HepG2 (cell line): Measurements from ENCODE around the gene PKNOX2. TPM values are rescaled to one million over a fixed set of nuclear protein-coding genes. Genes with fewer than 3 reads are reported as not detected.

Experiments
- EP300 ChIP-seq, 3 experiments: sonication (generic) in 1 of 3; formaldehyde crosslinking in 1 of 3; IDR thresholded peaks; 2 replicates each; pipeline versions ENCODE4 v1.5.1 to v1.6.1; 2011 to 2020; ENCODE audit warnings: low read depth in 2 of 3, low read length in 2 of 3, borderline replicate concordance in 1 of 3, improper control_type of control experiment in 1 of 3, mild to moderate bottlenecking in 1 of 3, missing genetic modification reagents in 1 of 3, moderate library complexity in 1 of 3
- NFE2L1 ChIP-seq: sonication (generic); formaldehyde crosslinking; IDR thresholded peaks from 2 replicates; pipeline ENCODE4 v1.4.0; 2020; ENCODE audit warnings: missing genetic modification reagents, mild to moderate bottlenecking, borderline replicate concordance
- NR2C2 ChIP-seq: sonication (generic); formaldehyde crosslinking; IDR thresholded peaks from 2 replicates; pipeline ENCODE4 v1.4.0; 2020; ENCODE audit warnings: missing genetic modification reagents, mild to moderate bottlenecking, moderate library complexity, borderline replicate concordance
- NR2F2 ChIP-seq: IDR thresholded peaks from 2 replicates; pipeline ENCODE4 v1.6.1; 2012; ENCODE audit warnings: low read depth, inconsistent platforms, borderline replicate concordance
- NR2F6 ChIP-seq, 2 experiments: IDR thresholded peaks; 2 replicates each; pipeline ENCODE4 v1.6.1; 2016; ENCODE audit warnings: antibody characterized with exemption in 1 of 2, mild to moderate bottlenecking in 1 of 2
- PHF20 ChIP-seq: sonication (generic); formaldehyde crosslinking; IDR thresholded peaks from 2 replicates; pipeline ENCODE4 v1.5.0; 2020; ENCODE audit warnings: mild to moderate bottlenecking, missing genetic modification reagents
- RELA ChIP-seq: sonication (generic); formaldehyde crosslinking; IDR thresholded peaks from 2 replicates; pipeline ENCODE4 v1.4.0; 2020; ENCODE audit warnings: missing genetic modification reagents
- RFX3 ChIP-seq: IDR thresholded peaks from 2 replicates; pipeline ENCODE4 v1.6.1; 2016; ENCODE audit warnings: missing biosample characterization, missing genetic modification reagents
- STAG1 ChIP-seq: sonication (generic); formaldehyde crosslinking; IDR thresholded peaks from 2 replicates; pipeline ENCODE4 v1.4.0; 2020; ENCODE audit warnings: missing genetic modification reagents
- ZNF121 ChIP-seq: sonication (generic); formaldehyde crosslinking; IDR thresholded peaks from 2 replicates; pipeline ENCODE4 v1.5.0; 2020; ENCODE audit warnings: mild to moderate bottlenecking, missing genetic modification reagents
- polyA plus RNA-seq, 8 experiments: library from polyadenylated mRNA; depleted of rRNA in 3 of 8; stranded (reverse) in 7 of 8; unstranded in 1 of 8; fragments of >200 nt; fragmentation: Illumina TruSeq in 4 of 8; extraction: Trizol in 4 of 8; gene quantifications; 2 replicates each; pipeline versions ENCODE4 v1.2.1 to v1.2.3, GENCODE V29; 2011 to 2016; ENCODE audit warnings: low read depth in 4 of 8, missing spikeins in 1 of 8, mixed read lengths in 1 of 8; ENCODE audit not compliant: insufficient read depth in 1 of 8
- total RNA-seq, 5 experiments: library from RNA; depleted of rRNA; stranded (reverse); fragments of >200 nt; fragmentation: Illumina TruSeq; extraction: Trizol; gene quantifications; 2 replicates each; pipeline ENCODE4 v1.2.3, GENCODE V29; 2016; ENCODE audit warnings: low read depth in 1 of 5
- TF ChIP-seq, protein P1 (sequence below): sonication (generic); formaldehyde crosslinking; IDR thresholded peaks from 2 replicates; pipeline ENCODE4 v1.9.0; 2022; ENCODE audit warnings: missing genetic modification reagents, mild to moderate bottlenecking, borderline replicate concordance
- TF ChIP-seq, protein P2 (sequence below): sonication (generic); formaldehyde crosslinking; conservative IDR thresholded peaks from 2 replicates; pipeline ENCODE4 v1.4.0; 2020; ENCODE audit warnings: mild to moderate bottlenecking, missing genetic modification reagents, moderate library complexity
- TF ChIP-seq, protein P3 (sequence below): sonication (generic); formaldehyde crosslinking; IDR thresholded peaks from 2 replicates; pipeline ENCODE4 v1.5.1; 2020; ENCODE audit warnings: mild to moderate bottlenecking, missing genetic modification reagents

PKNOX2 gene
- total and polyA plus RNA-seq, 2 of the 13 experiments (the other 11 are each of a cell fraction or from before 2014, with no cell fraction given) = not detected

DNA sequence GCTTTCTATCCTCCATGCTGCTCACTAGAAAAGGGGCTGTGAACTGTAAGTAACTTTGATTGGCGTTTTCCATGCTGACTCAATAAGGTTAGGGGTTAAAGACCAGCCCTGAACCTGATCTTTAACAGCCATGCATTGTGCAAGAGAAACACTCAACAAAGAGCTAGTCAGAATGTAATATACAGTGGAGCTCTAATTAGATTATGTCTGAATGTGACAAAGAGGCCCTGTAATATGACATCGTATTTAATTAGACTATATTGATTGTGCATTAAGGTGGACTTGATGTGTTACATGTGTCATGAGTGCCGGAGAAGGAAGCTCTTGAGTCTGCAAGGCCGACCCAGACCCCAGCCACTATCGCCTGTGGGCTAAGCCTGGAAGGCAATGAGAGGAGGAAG is 70.5 kb downstream of the PKNOX2 start (continued):
- TF ChIP-seq, protein P1, sequence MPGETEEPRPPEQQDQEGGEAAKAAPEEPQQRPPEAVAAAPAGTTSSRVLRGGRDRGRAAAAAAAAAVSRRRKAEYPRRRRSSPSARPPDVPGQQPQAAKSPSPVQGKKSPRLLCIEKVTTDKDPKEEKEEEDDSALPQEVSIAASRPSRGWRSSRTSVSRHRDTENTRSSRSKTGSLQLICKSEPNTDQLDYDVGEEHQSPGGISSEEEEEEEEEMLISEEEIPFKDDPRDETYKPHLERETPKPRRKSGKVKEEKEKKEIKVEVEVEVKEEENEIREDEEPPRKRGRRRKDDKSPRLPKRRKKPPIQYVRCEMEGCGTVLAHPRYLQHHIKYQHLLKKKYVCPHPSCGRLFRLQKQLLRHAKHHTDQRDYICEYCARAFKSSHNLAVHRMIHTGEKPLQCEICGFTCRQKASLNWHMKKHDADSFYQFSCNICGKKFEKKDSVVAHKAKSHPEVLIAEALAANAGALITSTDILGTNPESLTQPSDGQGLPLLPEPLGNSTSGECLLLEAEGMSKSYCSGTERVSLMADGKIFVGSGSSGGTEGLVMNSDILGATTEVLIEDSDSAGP = no peak
- TF ChIP-seq ZNF121 (CRISPR knock-in tag) = no peak
- TF ChIP-seq NR2F2 = 0 out of 2 replicates have a peak, but pooled peaks have one; percentile 29
- TF ChIP-seq STAG1 (CRISPR knock-in tag) = no peak
- TF ChIP-seq, protein P2, sequence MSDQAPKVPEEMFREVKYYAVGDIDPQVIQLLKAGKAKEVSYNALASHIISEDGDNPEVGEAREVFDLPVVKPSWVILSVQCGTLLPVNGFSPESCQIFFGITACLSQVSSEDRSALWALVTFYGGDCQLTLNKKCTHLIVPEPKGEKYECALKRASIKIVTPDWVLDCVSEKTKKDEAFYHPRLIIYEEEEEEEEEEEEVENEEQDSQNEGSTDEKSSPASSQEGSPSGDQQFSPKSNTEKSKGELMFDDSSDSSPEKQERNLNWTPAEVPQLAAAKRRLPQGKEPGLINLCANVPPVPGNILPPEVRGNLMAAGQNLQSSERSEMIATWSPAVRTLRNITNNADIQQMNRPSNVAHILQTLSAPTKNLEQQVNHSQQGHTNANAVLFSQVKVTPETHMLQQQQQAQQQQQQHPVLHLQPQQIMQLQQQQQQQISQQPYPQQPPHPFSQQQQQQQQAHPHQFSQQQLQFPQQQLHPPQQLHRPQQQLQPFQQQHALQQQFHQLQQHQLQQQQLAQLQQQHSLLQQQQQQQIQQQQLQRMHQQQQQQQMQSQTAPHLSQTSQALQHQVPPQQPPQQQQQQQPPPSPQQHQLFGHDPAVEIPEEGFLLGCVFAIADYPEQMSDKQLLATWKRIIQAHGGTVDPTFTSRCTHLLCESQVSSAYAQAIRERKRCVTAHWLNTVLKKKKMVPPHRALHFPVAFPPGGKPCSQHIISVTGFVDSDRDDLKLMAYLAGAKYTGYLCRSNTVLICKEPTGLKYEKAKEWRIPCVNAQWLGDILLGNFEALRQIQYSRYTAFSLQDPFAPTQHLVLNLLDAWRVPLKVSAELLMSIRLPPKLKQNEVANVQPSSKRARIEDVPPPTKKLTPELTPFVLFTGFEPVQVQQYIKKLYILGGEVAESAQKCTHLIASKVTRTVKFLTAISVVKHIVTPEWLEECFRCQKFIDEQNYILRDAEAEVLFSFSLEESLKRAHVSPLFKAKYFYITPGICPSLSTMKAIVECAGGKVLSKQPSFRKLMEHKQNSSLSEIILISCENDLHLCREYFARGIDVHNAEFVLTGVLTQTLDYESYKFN = 0 out of 2 replicates have a peak, but pooled peaks have one; percentile 16
- TF ChIP-seq EP300 (IDR thresholded peaks at IDR 0.05; ENCODE audit: low read depth in 2 of 2, low read length in 2 of 2) = peak in 1 of 2 experiments; percentile 47; a peak in 1 of 4 replicates
- TF ChIP-seq EP300 (CRISPR knock-in tag; IDR thresholded peaks at IDR 0.05; ENCODE audit: borderline replicate concordance) = no peak
- no peak for TF ChIP-seq NFE2L1 (CRISPR knock-in tag)
- no peak for TF ChIP-seq RELA (CRISPR knock-in tag)
- TF ChIP-seq RFX3 (CRISPR knock-in tag) = no peak
- TF ChIP-seq NR2F6 (IDR thresholded peaks at IDR 0.05) = peak; percentile 69
- TF ChIP-seq NR2F6 (CRISPR knock-in tag; IDR thresholded peaks at IDR 0.05) = peak; percentile 78
- TF ChIP-seq NR2C2 (CRISPR knock-in tag) = peak; percentile 94
- no peak for TF ChIP-seq PHF20 (CRISPR knock-in tag)
- TF ChIP-seq, protein P3, sequence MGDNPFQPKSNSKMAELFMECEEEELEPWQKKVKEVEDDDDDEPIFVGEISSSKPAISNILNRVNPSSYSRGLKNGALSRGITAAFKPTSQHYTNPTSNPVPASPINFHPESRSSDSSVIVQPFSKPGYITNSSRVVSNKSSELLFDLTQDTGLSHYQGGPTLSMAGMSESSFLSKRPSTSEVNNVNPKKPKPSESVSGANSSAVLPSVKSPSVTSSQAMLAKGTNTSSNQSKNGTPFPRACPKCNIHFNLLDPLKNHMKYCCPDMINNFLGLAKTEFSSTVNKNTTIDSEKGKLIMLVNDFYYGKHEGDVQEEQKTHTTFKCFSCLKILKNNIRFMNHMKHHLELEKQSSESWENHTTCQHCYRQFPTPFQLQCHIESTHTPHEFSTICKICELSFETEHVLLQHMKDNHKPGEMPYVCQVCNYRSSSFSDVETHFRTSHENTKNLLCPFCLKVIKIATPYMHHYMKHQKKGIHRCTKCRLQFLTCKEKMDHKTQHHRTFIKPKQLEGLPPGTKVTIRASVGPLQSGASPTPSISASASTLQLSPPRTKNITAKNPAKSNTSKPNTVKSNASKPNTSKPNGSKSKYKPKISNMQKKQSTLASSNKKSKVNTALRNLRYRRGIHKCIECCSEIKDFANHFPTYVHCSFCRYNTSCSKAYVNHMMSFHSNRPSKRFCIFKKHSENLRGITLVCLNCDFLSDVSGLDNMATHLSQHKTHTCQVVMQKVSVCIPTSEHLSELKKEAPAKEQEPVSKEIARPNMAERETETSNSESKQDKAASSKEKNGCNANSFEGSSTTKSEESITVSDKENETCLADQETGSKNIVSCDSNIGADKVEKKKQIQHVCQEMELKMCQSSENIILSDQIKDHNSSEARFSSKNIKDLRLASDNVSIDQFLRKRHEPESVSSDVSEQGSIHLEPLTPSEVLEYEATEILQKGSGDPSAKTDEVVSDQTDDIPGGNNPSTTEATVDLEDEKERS (CRISPR knock-in tag) = no peak
